ENCODE data around the gene EML2. TPM values are rescaled to one million over a fixed set of nuclear protein-coding genes. Genes with fewer than 3 reads are reported as not detected.

Gene EML2
- total RNA-seq, 1 donor from 2014 or later: 24.6 TPM

- H3K27me3 Mint-ChIP-seq (ENCODE audit: low read depth, unreplicated experiment): peaks cover 18% of the 10 kb centered on the region
- H3K9me3 Mint-ChIP-seq (ENCODE audit: unreplicated experiment): peaks cover 2% of the 10 kb centered on the region
- Histone ChIP-seq H3K4me2 (ENCODE audit: low read length) (no peak overlapping the region), H3K36me3 (ENCODE audit: insufficient read depth, low read length) (no peaks in the 10 kb centered on the region), H3K4me1 (ENCODE audit: insufficient read depth, low read length) (no peaks in the 10 kb centered on the region), H3K9ac (ENCODE audit: low read length) (no peak overlapping the region), H3K9me3 (ENCODE audit: insufficient read depth, low read depth, low read length) (no peaks in the 10 kb centered on the region), H3K27me3 (ENCODE audit: insufficient read depth, low read length) (peaks cover 9% of the 10 kb centered on the region), H2AFZ (ENCODE audit: low read depth, low read length) (no peak overlapping the region), H3K27ac (ENCODE audit: low read depth, low read length) (no peak overlapping the region), H4K20me1 (ENCODE audit: insufficient read depth, low read length) (no peaks in the 10 kb centered on the region), H3K4me3 (ENCODE audit: insufficient read depth, low read depth, low read length) (no peak overlapping the region), H3K79me2 (ENCODE audit: insufficient read depth, low read length) (no peaks in the 10 kb centered on the region)
- H3K27ac Mint-ChIP-seq (ENCODE audit: unreplicated experiment): no peak overlapping the region
- no peaks in the 10 kb centered on the region for H3K4me1 Mint-ChIP-seq (ENCODE audit: low read depth, unreplicated experiment)
- no peak overlapping the region for H3K4me3 Mint-ChIP-seq (ENCODE audit: unreplicated experiment)
- DNase-seq (ENCODE audit: low read depth) (no peak), FAIRE-seq (no peak)
- H3K36me3 Mint-ChIP-seq (ENCODE audit: low read depth, unreplicated experiment): no peaks in the 10 kb centered on the region
- TF ChIP-seq CTCF (IDR thresholded peaks at IDR 0.05; ENCODE audit: insufficient read depth, low read depth, low read length): no peak
- TF ChIP-seq EZH2 (IDR thresholded peaks at IDR 0.05; ENCODE audit: insufficient read depth, low read length): no peak
Observed at GRCh38 chr19:45655073-45655472, 15.9 kb upstream of the EML2 start.

- no peak overlapping the region for H3K4me3 Mint-ChIP-seq (ENCODE audit: unreplicated experiment)
- no peak overlapping the region for H3K27ac Mint-ChIP-seq (ENCODE audit: unreplicated experiment)
- DNase-seq (ENCODE audit: low read depth): no peak
- no peaks in the 10 kb centered on the region for H3K4me1 Mint-ChIP-seq (ENCODE audit: low read depth, unreplicated experiment)
- no peak overlapping the region for H3K9ac ChIP-seq (ENCODE audit: low read length)
- no peaks in the 10 kb centered on the region for H4K20me1 ChIP-seq (ENCODE audit: insufficient read depth, low read length)
- peaks cover 2% of the 10 kb centered on the region for H3K9me3 Mint-ChIP-seq (ENCODE audit: unreplicated experiment)
- no peaks in the 10 kb centered on the region for H3K36me3 Mint-ChIP-seq (ENCODE audit: low read depth, unreplicated experiment)
- H3K79me2 ChIP-seq (ENCODE audit: insufficient read depth, low read length): no peaks in the 10 kb centered on the region
- no peak overlapping the region for H3K4me2 ChIP-seq (ENCODE audit: low read length)
- no peaks in the 10 kb centered on the region for H3K4me1 ChIP-seq (ENCODE audit: insufficient read depth, low read length)
- FAIRE-seq: no peak
- H3K4me3 ChIP-seq (ENCODE audit: insufficient read depth, low read depth, low read length): no peak overlapping the region
- H3K36me3 ChIP-seq (ENCODE audit: insufficient read depth, low read length): no peaks in the 10 kb centered on the region
- peaks cover 4% of the 10 kb centered on the region for H3K27me3 Mint-ChIP-seq (ENCODE audit: low read depth, unreplicated experiment)
- no peaks in the 10 kb centered on the region for H3K9me3 ChIP-seq (ENCODE audit: insufficient read depth, low read depth, low read length)
- no peaks in the 10 kb centered on the region for H3K27me3 ChIP-seq (ENCODE audit: insufficient read depth, low read length)
- no peak for TF ChIP-seq EZH2 (IDR thresholded peaks at IDR 0.05; ENCODE audit: insufficient read depth, low read length)
- no peak for TF ChIP-seq CTCF (IDR thresholded peaks at IDR 0.05; ENCODE audit: insufficient read depth, low read depth, low read length)
- no peak overlapping the region for H3K27ac ChIP-seq (ENCODE audit: low read depth, low read length)
- H2AFZ ChIP-seq (ENCODE audit: low read depth, low read length): no peak overlapping the region
Observed at GRCh38 chr19:45653634-45654033, 14.4 kb upstream of the EML2 start.

- no peaks in the 10 kb centered on the region for H3K27me3 ChIP-seq (ENCODE audit: insufficient read depth, low read length)
- H3K9ac ChIP-seq (ENCODE audit: low read length): no peak overlapping the region
- TF ChIP-seq EZH2 (IDR thresholded peaks at IDR 0.05; ENCODE audit: insufficient read depth, low read length) (no peak), CTCF (IDR thresholded peaks at IDR 0.05; ENCODE audit: insufficient read depth, low read depth, low read length) (no peak)
- DNase-seq (ENCODE audit: low read depth) (no peak), FAIRE-seq (no peak)
- H3K4me1 ChIP-seq (ENCODE audit: insufficient read depth, low read length): peaks cover 6% of the 10 kb centered on the region
- H3K9me3 ChIP-seq (ENCODE audit: insufficient read depth, low read depth, low read length): no peaks in the 10 kb centered on the region
- no peak overlapping the region for H3K4me2 ChIP-seq (ENCODE audit: low read length)
- no peak overlapping the region for H3K4me3 Mint-ChIP-seq (ENCODE audit: unreplicated experiment)
- H3K9me3 Mint-ChIP-seq (ENCODE audit: unreplicated experiment): peaks cover 2% of the 10 kb centered on the region
- no peaks in the 10 kb centered on the region for H4K20me1 ChIP-seq (ENCODE audit: insufficient read depth, low read length)
- no peaks in the 10 kb centered on the region for H3K4me1 Mint-ChIP-seq (ENCODE audit: low read depth, unreplicated experiment)
- H3K36me3 ChIP-seq (ENCODE audit: insufficient read depth, low read length): no peaks in the 10 kb centered on the region
- no peak overlapping the region for H3K27ac ChIP-seq (ENCODE audit: low read depth, low read length)
- no peak overlapping the region for H3K27ac Mint-ChIP-seq (ENCODE audit: unreplicated experiment)
- no peaks in the 10 kb centered on the region for H3K36me3 Mint-ChIP-seq (ENCODE audit: low read depth, unreplicated experiment)
- H3K27me3 Mint-ChIP-seq (ENCODE audit: low read depth, unreplicated experiment): no peaks in the 10 kb centered on the region
- no peak overlapping the region for H3K4me3 ChIP-seq (ENCODE audit: insufficient read depth, low read depth, low read length)
- H3K79me2 ChIP-seq (ENCODE audit: insufficient read depth, low read length): no peaks in the 10 kb centered on the region
- H2AFZ ChIP-seq (ENCODE audit: low read depth, low read length): no peak overlapping the region
Observed at GRCh38 chr19:45650722-45651121, 11.5 kb upstream of the EML2 start.
